GM12878 (cell line): Measurements from ENCODE around the gene FMOD. TPM values are rescaled to one million over a fixed set of nuclear protein-coding genes. Genes with fewer than 3 reads are reported as not detected.

Source experiments
- ATAC-seq: fragments of 200-7000 bp; cut with Tn5 transposase; 3 replicates; pipeline ENCODE4 v1.9.1; 2020; ENCODE audit warnings: mild to moderate bottlenecking, moderate library complexity
- BruUV-seq: library from RNA; stranded (reverse); fragments of 400-500 nt; replicated peaks from 2 replicates; lab custom pipeline; 2021; lab: Mats Ljungman, UMichigan
- CTCF ChIA-PET: fragments of 300-600 bp; sonication (Branson Sonifier 250); formaldehyde crosslinking; extraction: SDS; loops from one replicate; lab custom pipeline; 2021; ENCODE audit warnings: inconsistent platforms; lab: Yijun Ruan, JAX
- POLR2A ChIA-PET: fragments of 350-600 bp; formaldehyde crosslinking; extraction: SDS; loops from one replicate; lab custom pipeline; 2021; ENCODE audit warnings: inconsistent platforms; lab: Charles Lee
- RAD21 ChIA-PET: fragments of 300-600 bp; sonication (Branson Sonifier 250); formaldehyde crosslinking; loops from one replicate; lab custom pipeline; 2023; ENCODE audit warnings: antibody characterized with exemption; ENCODE audit not compliant: unreplicated experiment; lab: Charles Lee
- SMC1A ChIA-PET: fragments of 300-600 bp; sonication (Branson Sonifier 250); formaldehyde crosslinking; loops from one replicate; lab custom pipeline; 2023; ENCODE audit not compliant: unreplicated experiment, uncharacterized antibody; lab: Charles Lee
- DNase-seq: peaks from one replicate; pipeline ENCODE4 v3.0.0-alpha.2; 2011; ENCODE audit warnings: low read depth, low spot score
- FAIRE-seq: peaks from 3 replicates; lab custom pipeline; 2011; peaks lifted over from hg19 to GRCh38; lab: Jason Lieb, UNC
- H2AFZ ChIP-seq: 2 replicates; pipeline ENCODE4 v1.6.0; 2011; ENCODE audit warnings: low read depth, low read length, control low read depth; ENCODE audit not compliant: control insufficient read depth
- H3K27ac ChIP-seq: 2 replicates; pipeline ENCODE4 v1.5.1; 2011; ENCODE audit warnings: control low read depth; ENCODE audit not compliant: control insufficient read depth, insufficient read depth
- H3K27me3 ChIP-seq, 2 experiments: replicated peaks in 1 of 2; 2 replicates each; pipeline versions ENCODE4 v1.6.0 to v1.6.1; 2011; ENCODE audit warnings: low read length in 1 of 2; ENCODE audit not compliant: control insufficient read depth in 2 of 2, insufficient read depth in 2 of 2
- H3K36me3 ChIP-seq, 2 experiments: 2 replicates each; pipeline ENCODE4 v1.5.1; 2011; ENCODE audit warnings: low read length in 1 of 2; ENCODE audit not compliant: control insufficient read depth in 2 of 2, insufficient read depth in 2 of 2
- H3K4me1 ChIP-seq: 2 replicates; pipeline ENCODE4 v1.6.1; 2011; ENCODE audit warnings: mild to moderate bottlenecking, low read length, moderate library complexity, mixed read lengths; ENCODE audit not compliant: control insufficient read depth, insufficient read depth
- H3K4me2 ChIP-seq: 2 replicates; pipeline ENCODE4 v1.6.0; 2011; ENCODE audit warnings: control low read depth; ENCODE audit not compliant: control insufficient read depth, insufficient read depth
- H3K4me3 ChIP-seq: fragments of 200-600 bp; sonication (generic); 2 replicates; pipeline ENCODE4 v1.5.1; 2016
- H3K79me2 ChIP-seq: 2 replicates; pipeline ENCODE4 v1.6.0; 2011; ENCODE audit warnings: low read length; ENCODE audit not compliant: control insufficient read depth, insufficient read depth
- H3K9ac ChIP-seq: 2 replicates; pipeline ENCODE4 v1.8.0; 2011; ENCODE audit warnings: low read length, control low read depth, mixed read lengths; ENCODE audit not compliant: control insufficient read depth, insufficient read depth
- H3K9me3 ChIP-seq: replicated peaks from 3 replicates; pipeline ENCODE4 v1.5.1; 2011; ENCODE audit warnings: mild to moderate bottlenecking, low read length; ENCODE audit not compliant: control insufficient read depth, insufficient read depth
- H4K20me1 ChIP-seq: 2 replicates; pipeline ENCODE4 v1.6.0; 2011; ENCODE audit not compliant: control insufficient read depth, insufficient read depth
- WGBS: methylation state at CpG from one replicate; pipeline ENCODE4 v1.1.6; 2016; ENCODE audit warnings: low lambda C conversion rate; ENCODE audit not compliant: insufficient replicate concordance, insufficient coverage; ENCODE audit errors: missing lambda C conversion rate; 5-methylcytosine and 5-hydroxymethylcytosine counted together
- in situ Hi-C: fragments of 300-500 bp; cut with MboI; formaldehyde crosslinking; loops from 9 replicates; pipeline ENCODE4 v1.14.3; 2018; ENCODE audit warnings: mixed read lengths
- intact Hi-C: fragments of 100-400 bp; cut with micrococcal nuclease; formaldehyde crosslinking; loops from one replicate; pipeline ENCODE4 v1.14.2; 2022; ENCODE audit not compliant: unreplicated experiment
- polyA plus RNA-seq, 11 experiments: library from polyadenylated mRNA; depleted of rRNA in 4 of 11; unstranded in 6 of 11; stranded (reverse) in 5 of 11; fragments of >200 nt; fragmentation: Nextera tagmentation in 4 of 11; fragmentation: Illumina TruSeq in 1 of 11; extraction: Ambion mirVana in 4 of 11; extraction: Trizol in 1 of 11; gene quantifications; 1 replicate in 1 of 11; 2 replicates in 10 of 11; pipeline versions ENCODE4 v1.2.1 to v1.2.3, GENCODE V29; 2011 to 2016; ENCODE audit warnings: inconsistent platforms in 2 of 11, missing spikeins in 2 of 11, low read depth in 1 of 11
- total RNA-seq, 4 experiments: library from RNA; depleted of rRNA in 3 of 4; stranded (reverse); fragments of >200 nt in 3 of 4; fragmentation: Illumina TruSeq in 1 of 4; extraction: Trizol in 1 of 4; gene quantifications; 2 replicates each; pipeline versions ENCODE4 v1.2.1 to v1.2.3, GENCODE V29; 2013 to 2021
- TF ChIP-seq, protein P1 (sequence below): fragments of 150-350 bp; IDR thresholded peaks from 2 replicates; pipeline ENCODE4 v1.6.1; 2016; ENCODE audit warnings: low read depth, low read length

Gene FMOD
- total and polyA plus RNA-seq, 10 of the 15 experiments (the other 5 are each of a cell fraction or from before 2014, with no cell fraction given), result 0.03 to 0.26 (median 0.11) TPM; not detected in 7

DNA sequence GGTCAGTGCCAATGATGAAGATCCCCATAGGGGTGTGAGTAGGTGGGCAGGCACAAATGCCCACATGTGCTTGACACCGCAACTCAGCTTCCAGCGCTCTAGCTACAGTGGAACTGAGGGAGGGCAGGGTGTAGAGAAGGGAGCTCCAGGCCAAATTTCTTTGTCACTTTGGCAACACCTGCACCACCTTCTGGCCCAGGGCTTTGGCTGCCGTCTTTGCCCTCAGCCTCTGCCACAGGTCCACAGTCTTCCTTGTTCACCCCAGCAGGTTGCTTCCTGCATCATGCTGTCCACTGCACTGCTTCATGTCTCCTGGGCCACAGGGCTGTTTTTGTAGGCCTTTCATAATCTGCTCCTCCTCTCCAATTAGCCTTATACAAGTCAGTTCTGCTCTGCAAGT, 20.4 kb upstream of the FMOD start:
- SMC1A ChIA-PET, result no interaction called here

More for the DNA sequence above, 20.4 kb upstream of the FMOD start:
- POLR2A ChIA-PET, result no interaction called here
- Histone ChIP-seq H2AFZ (no peak overlapping the region), H3K9ac (no peak overlapping the region), H3K9me3 (no peaks in the 10 kb centered on the region; the same call in 2 of the 3 replicates), H3K27ac (no peak overlapping the region), H4K20me1 (no peaks in the 10 kb centered on the region), H3K4me1 (no peaks in the 10 kb centered on the region), H3K27me3 (no peaks in the 10 kb centered on the region; a peak in 1 of 4 replicates), H3K36me3 (no peaks in the 10 kb centered on the region), H3K4me3 (no peak overlapping the region), H3K4me2 (no peak overlapping the region), H3K79me2 (no peaks in the 10 kb centered on the region)
- WGBS, result 73% methylated on average over 3 of the region's 3 CpGs
- TF ChIP-seq, protein P1, sequence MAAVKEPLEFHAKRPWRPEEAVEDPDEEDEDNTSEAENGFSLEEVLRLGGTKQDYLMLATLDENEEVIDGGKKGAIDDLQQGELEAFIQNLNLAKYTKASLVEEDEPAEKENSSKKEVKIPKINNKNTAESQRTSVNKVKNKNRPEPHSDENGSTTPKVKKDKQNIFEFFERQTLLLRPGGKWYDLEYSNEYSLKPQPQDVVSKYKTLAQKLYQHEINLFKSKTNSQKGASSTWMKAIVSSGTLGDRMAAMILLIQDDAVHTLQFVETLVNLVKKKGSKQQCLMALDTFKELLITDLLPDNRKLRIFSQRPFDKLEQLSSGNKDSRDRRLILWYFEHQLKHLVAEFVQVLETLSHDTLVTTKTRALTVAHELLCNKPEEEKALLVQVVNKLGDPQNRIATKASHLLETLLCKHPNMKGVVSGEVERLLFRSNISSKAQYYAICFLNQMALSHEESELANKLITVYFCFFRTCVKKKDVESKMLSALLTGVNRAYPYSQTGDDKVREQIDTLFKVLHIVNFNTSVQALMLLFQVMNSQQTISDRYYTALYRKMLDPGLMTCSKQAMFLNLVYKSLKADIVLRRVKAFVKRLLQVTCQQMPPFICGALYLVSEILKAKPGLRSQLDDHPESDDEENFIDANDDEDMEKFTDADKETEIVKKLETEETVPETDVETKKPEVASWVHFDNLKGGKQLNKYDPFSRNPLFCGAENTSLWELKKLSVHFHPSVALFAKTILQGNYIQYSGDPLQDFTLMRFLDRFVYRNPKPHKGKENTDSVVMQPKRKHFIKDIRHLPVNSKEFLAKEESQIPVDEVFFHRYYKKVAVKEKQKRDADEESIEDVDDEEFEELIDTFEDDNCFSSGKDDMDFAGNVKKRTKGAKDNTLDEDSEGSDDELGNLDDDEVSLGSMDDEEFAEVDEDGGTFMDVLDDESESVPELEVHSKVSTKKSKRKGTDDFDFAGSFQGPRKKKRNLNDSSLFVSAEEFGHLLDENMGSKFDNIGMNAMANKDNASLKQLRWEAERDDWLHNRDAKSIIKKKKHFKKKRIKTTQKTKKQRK, result no peak
- FAIRE-seq (no peak), DNase-seq (no peak), ATAC-seq (no peak)
- in situ Hi-C loops, result no loop called here
- RAD21 ChIA-PET, result no interaction called here
- intact Hi-C loops, result no loop called here
- CTCF ChIA-PET, result interaction anchor here (1.1 to 1.9 kb wide), 2 partner anchors 72 to 117 kb away, joined by 4 to 6 read pairs; no protein-coding TSS in a partner anchor
- no TSS peak for BruUV-seq
